GM13977 (cell line): ENCODE results near the gene HLX.

Source experiments
- DNase-seq: peaks from one replicate; pipeline ENCODE4 v3.0.0; 2012; ENCODE audit warnings: low spot score
- CTCF ChIP-seq: IDR thresholded peaks from 2 replicates; pipeline ENCODE4 v1.5.1; 2012; ENCODE audit warnings: mild to moderate bottlenecking, control low read depth; ENCODE audit not compliant: insufficient read depth; ENCODE audit errors: extremely low read depth, missing control alignments
- in situ Hi-C: fragments of 300-500 bp; cut with MboI; formaldehyde crosslinking; loops from one replicate; pipeline ENCODE4 v1.12.0; 2022; ENCODE audit warnings: low sequenced_read_pairs, low pct_unique_long_range_greater_than_20kb, mixed read lengths, inconsistent platforms; ENCODE audit not compliant: unreplicated experiment

Gene HLX

GRCh38 chr1:220928320-220928719 lies 49.1 kb downstream of the HLX start:
- in situ Hi-C loops = no loop called here
- DNase-seq = no peak
- TF ChIP-seq CTCF = no peak

- no peak for DNase-seq
- TF ChIP-seq CTCF = no peak
- in situ Hi-C loops = no loop called here
These were observed 49.6 kb downstream of the HLX start for GRCh38 chr1:220928725-220929300.

GRCh38 chr1:220929304-220929703 lies 50.1 kb downstream of the HLX start:
- in situ Hi-C loops = no loop called here
- no peak for DNase-seq

More at GRCh38 chr1:220929304-220929703, 50.1 kb downstream of the HLX start:
- no peak for TF ChIP-seq CTCF
